Vagina (tissue), 2 donors: Measurements from ENCODE around the gene GMCL1. TPM values are rescaled to one million over a fixed set of nuclear protein-coding genes. Genes with fewer than 3 reads are reported as not detected.

Source experiments
- DNase-seq, 2 donors: peaks; one replicate each; pipeline ENCODE4 v3.0.0-alpha.2; 2017; ENCODE audit errors: extremely low spot score in 2 of 2
- H3K27ac ChIP-seq: fragments of 200-600 bp; sonication (generic); one replicate; pipeline ENCODE4 v1.5.1; 2019
- H3K27me3 ChIP-seq: fragments of 200-600 bp; sonication (generic); one replicate; pipeline ENCODE4 v1.5.1; 2019
- H3K36me3 ChIP-seq, 2 donors: fragments of 200-600 bp; sonication (generic); one replicate each; pipeline ENCODE4 v1.5.1; 2017 to 2019
- H3K4me1 ChIP-seq: fragments of 200-600 bp; sonication (generic); one replicate; pipeline ENCODE4 v1.5.1; 2019
- H3K4me3 ChIP-seq, 2 donors: fragments of 200-600 bp; sonication (generic); 1 replicate in 1 of 2; 2 replicates in 1 of 2; pipeline ENCODE4 v1.5.1; 2016 to 2019
- H3K9me3 ChIP-seq: fragments of 200-600 bp; sonication (generic); one replicate; pipeline ENCODE4 v1.5.1; 2019
- POLR2A ChIP-seq, 2 donors: fragments of 450-650 bp; IDR thresholded peaks; one replicate each; pipeline ENCODE4 v1.6.1; 2017; ENCODE audit warnings: antibody characterized with exemption in 2 of 2, mild to moderate bottlenecking in 2 of 2, moderate library complexity in 2 of 2
- POLR2AphosphoS5 ChIP-seq, 2 donors: sonication (generic); formaldehyde crosslinking; IDR thresholded peaks; one replicate each; pipeline ENCODE4 v1.9.0; 2017; ENCODE audit warnings: antibody characterized with exemption in 2 of 2, mild to moderate bottlenecking in 2 of 2, low read depth in 1 of 2; ENCODE audit not compliant: insufficient read depth in 1 of 2
- intact Hi-C: fragments of 100-400 bp; cut with DNase I; formaldehyde crosslinking; loops from one replicate; pipeline ENCODE4 v1.15.1; 2023
- total RNA-seq: library from RNA; depleted of rRNA; stranded (reverse); fragments of >200 nt; gene quantifications from one replicate; pipeline ENCODE4 v1.2.3, GENCODE V29; 2016
- TF ChIP-seq, protein P1 (sequence below), 3 experiments: fragments of 450-650 bp in 2 of 3; fragments of 200-600 bp in 1 of 3; sonication (generic) in 1 of 3; IDR thresholded peaks; one replicate each; pipeline ENCODE4 v1.5.1; 2017 to 2019; ENCODE audit warnings: antibody characterized with exemption in 3 of 3, mild to moderate bottlenecking in 2 of 3, moderate library complexity in 2 of 3

The GMCL1 gene, protein sequence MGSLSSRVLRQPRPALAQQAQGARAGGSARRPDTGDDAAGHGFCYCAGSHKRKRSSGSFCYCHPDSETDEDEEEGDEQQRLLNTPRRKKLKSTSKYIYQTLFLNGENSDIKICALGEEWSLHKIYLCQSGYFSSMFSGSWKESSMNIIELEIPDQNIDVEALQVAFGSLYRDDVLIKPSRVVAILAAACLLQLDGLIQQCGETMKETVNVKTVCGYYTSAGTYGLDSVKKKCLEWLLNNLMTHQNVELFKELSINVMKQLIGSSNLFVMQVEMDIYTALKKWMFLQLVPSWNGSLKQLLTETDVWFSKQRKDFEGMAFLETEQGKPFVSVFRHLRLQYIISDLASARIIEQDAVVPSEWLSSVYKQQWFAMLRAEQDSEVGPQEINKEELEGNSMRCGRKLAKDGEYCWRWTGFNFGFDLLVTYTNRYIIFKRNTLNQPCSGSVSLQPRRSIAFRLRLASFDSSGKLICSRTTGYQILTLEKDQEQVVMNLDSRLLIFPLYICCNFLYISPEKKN
- 13.0 TPM for total RNA-seq

DNA sequence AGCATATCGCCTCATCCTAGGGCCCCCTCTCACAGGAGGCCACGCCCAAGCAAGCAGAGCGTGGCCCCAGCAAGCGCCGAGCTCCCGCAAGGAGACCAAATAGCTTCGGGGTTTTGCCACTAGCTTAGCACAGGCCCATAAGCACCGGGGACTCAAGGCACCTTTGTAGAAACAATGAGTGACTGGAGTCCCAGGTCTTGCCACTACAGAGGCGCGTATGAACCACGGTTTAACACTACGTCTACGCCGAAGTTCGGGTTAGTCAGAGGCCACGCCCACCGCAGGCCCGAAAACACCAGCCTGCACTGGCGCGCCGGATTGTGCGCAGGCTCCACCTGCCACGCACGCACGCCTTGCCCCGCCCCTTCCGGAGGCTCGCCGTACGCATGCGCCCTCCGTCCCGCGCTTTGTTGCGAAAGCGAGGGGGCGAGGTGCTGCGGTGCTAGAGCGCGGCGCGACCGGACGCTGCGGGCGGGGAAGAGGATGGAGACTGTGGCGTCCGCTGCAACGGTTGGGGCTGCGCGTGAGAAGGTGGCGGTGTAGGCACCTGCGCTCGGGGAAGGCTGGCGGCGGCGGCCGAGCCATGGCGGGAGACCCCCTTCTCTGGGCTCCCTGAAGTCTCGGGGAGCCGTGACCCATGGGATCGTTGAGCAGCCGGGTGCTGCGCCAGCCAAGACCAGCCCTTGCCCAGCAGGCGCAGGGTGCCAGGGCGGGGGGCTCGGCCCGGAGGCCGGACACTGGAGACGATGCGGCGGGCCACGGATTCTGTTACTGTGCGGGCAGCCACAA, at the start of gene GMCL1:
TSS of gene GMCL1 (plus strand) at position 405 of the 789 bp plus-strand sequence. CDS start at position 638, 233 bp downstream.
- peak in 1 of 2 donors; percentile 96 for DNase-seq
- no peaks in the 10 kb centered on the region for H3K9me3 ChIP-seq
- no peaks in the 10 kb centered on the region for H3K27me3 ChIP-seq
- peak within 1 kb of the TSS; percentile 94 for H3K27ac ChIP-seq
- no peaks in the 10 kb centered on the region for H3K36me3 ChIP-seq
- peak; percentile 99 for TF ChIP-seq POLR2AphosphoS5 (IDR thresholded peaks at IDR 0.05; ENCODE audit: insufficient read depth in 1 of 2, low read depth in 1 of 2)
- TF ChIP-seq, protein P1, sequence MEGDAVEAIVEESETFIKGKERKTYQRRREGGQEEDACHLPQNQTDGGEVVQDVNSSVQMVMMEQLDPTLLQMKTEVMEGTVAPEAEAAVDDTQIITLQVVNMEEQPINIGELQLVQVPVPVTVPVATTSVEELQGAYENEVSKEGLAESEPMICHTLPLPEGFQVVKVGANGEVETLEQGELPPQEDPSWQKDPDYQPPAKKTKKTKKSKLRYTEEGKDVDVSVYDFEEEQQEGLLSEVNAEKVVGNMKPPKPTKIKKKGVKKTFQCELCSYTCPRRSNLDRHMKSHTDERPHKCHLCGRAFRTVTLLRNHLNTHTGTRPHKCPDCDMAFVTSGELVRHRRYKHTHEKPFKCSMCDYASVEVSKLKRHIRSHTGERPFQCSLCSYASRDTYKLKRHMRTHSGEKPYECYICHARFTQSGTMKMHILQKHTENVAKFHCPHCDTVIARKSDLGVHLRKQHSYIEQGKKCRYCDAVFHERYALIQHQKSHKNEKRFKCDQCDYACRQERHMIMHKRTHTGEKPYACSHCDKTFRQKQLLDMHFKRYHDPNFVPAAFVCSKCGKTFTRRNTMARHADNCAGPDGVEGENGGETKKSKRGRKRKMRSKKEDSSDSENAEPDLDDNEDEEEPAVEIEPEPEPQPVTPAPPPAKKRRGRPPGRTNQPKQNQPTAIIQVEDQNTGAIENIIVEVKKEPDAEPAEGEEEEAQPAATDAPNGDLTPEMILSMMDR (IDR thresholded peaks at IDR 0.05), result no peak
- peak in 1 of 2 donors; percentile 77 for TF ChIP-seq POLR2A (IDR thresholded peaks at IDR 0.05)
- peaks cover 47% of the 10 kb centered on the region for H3K4me1 ChIP-seq
- H3K4me3 ChIP-seq, result peak within 1 kb of the TSS; percentile 84 to 100
- intact Hi-C loops, result no loop called here

GRCh38 chr2:69780921-69781320, 48.5 kb upstream of the GMCL1 start:
- no peaks in the 10 kb centered on the region for H3K9me3 ChIP-seq
- intact Hi-C loops, result no loop called here
- no peaks in the 10 kb centered on the region for H3K27me3 ChIP-seq
- no peak for TF ChIP-seq POLR2A (IDR thresholded peaks at IDR 0.05)
- H3K4me3 ChIP-seq, result no peak overlapping the region
- H3K27ac ChIP-seq, result no peak overlapping the region
- no peaks in the 10 kb centered on the region for H3K36me3 ChIP-seq
- DNase-seq, result no peak
- peaks cover 13% of the 10 kb centered on the region for H3K4me1 ChIP-seq

DNA sequence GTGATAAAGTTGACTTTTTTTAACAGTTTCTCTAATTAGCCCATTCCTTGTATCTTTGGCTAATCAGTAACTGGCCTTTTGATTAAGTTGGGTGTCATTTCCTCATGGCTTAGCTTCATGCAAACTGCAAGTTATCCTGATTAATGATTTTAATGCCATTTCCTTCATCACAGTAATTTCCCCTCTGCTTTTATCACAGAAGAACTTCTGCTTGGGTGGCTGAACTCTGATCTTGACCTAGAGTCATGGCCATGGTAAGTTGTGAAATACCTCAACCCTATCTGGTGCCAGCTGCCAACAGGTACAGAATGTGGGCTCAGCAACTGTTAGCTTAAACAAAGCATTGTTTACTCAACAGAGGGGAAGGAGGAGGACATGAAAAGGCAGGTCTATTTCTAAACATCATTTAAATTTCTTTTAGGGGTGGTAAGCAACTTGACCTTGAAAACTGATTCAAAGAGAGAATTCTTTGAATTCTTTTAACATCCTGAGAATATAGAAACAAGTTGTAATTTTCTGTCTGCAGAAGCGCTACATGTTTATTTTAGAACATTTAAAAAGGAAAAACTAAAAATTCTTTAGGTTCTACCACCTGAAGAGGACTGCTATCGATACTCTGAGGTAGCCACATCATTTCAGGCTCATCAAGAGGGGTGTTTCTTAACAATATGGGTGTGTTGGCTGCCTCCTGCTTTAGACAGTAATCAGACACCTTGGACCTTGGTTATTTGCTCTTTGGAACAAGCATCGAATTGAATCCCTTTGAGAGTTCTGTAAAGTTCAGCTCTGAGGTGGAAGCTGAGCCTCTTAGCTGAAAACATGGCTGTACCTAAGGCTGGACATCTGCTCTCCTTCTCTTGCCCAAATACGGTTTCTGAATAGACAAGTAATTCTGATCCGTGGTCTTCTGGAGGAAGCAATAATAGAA, 47.9 kb upstream of the GMCL1 start:
- TF ChIP-seq POLR2A (IDR thresholded peaks at IDR 0.05) (no peak), POLR2AphosphoS5 (IDR thresholded peaks at IDR 0.05; ENCODE audit: insufficient read depth in 1 of 2, low read depth in 1 of 2) (peak in 1 of 2 donors; percentile 35)
- H3K27ac ChIP-seq, result no peak overlapping the region
- intact Hi-C loops, result no loop called here
- no peaks in the 10 kb centered on the region for H3K9me3 ChIP-seq
- peaks cover 0 to 2% of the 10 kb centered on the region in 2 donors for H3K36me3 ChIP-seq
- no peaks in the 10 kb centered on the region for H3K27me3 ChIP-seq
- DNase-seq, result no peak
- H3K4me3 ChIP-seq, result no peak overlapping the region
- H3K4me1 ChIP-seq, result peaks cover 13% of the 10 kb centered on the region

DNA sequence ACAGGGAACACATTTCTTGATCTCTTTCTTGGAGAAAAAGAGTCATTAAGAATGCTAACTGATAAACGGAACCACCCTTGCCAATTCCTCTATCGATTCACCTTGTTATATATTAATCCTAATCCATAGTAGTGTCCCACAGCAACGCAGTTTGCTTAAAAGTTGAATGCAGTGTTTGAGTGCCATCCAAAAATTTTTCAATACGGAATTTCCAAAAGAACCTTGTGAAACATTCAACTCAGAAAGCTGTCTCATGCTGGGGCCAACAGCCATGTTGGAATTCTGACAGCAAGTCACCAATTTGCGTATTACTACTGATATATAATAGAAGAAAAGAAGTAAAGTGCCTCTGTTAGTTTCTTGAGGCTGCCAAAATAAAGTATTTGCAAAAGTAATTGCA, 45.2 kb upstream of the GMCL1 start:
- H3K27ac ChIP-seq, result no peak overlapping the region
- intact Hi-C loops, result no loop called here
- TF ChIP-seq POLR2AphosphoS5 (IDR thresholded peaks at IDR 0.05; ENCODE audit: insufficient read depth in 1 of 2, low read depth in 1 of 2), result no peak
- TF ChIP-seq, protein P1 (IDR thresholded peaks at IDR 0.05), result no peak
- TF ChIP-seq POLR2A (IDR thresholded peaks at IDR 0.05), result no peak

DNA sequence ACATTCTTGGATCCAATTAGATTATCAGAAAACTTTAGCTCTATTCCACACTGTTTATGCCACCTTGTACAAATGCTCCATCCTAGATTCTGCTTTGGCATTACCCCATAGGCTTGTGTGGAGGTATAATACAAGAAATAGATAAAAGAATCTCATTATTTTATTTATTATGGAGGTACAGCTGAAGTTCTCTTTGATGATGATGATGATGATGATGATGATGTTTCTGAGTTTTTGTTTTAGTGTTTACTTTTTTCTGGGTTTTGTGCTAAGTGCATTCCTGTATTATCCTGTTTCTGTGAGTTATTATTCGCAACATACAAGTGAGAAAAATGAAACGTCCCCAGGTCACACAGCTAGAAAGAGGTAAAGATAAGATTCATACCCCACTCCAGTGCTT, 44.1 kb upstream of the GMCL1 start:
- H3K4me1 ChIP-seq, result peaks cover 17% of the 10 kb centered on the region
- H3K9me3 ChIP-seq, result no peaks in the 10 kb centered on the region
- peaks cover 0 to 17% of the 10 kb centered on the region in 2 donors for H3K36me3 ChIP-seq
- TF ChIP-seq, protein P1 (IDR thresholded peaks at IDR 0.05), result no peak
- TF ChIP-seq POLR2AphosphoS5 (IDR thresholded peaks at IDR 0.05; ENCODE audit: insufficient read depth in 1 of 2, low read depth in 1 of 2) (no peak), POLR2A (IDR thresholded peaks at IDR 0.05) (no peak)
- intact Hi-C loops, result no loop called here
- H3K4me3 ChIP-seq, result no peak overlapping the region
- no peak for DNase-seq
- no peak overlapping the region for H3K27ac ChIP-seq
- no peaks in the 10 kb centered on the region for H3K27me3 ChIP-seq

More for the DNA sequence above, 45.2 kb upstream of the GMCL1 start:
- Histone ChIP-seq H3K27me3 (no peaks in the 10 kb centered on the region), H3K36me3 (peaks cover 0 to 17% of the 10 kb centered on the region in 2 donors), H3K4me1 (peaks cover 11% of the 10 kb centered on the region), H3K9me3 (no peaks in the 10 kb centered on the region), H3K4me3 (no peak overlapping the region)
- DNase-seq, result no peak
